GM23338 (cell line): ENCODE measurements around the gene LEAP2. TPM values are rescaled to one million over a fixed set of nuclear protein-coding genes. Genes with fewer than 3 reads are reported as not detected.

ENCODE experiments used
- ATAC-seq: fragments of 200-7000 bp; cut with Tn5 transposase; 3 replicates; pipeline ENCODE4 v1.9.1; 2020
- DNase-seq: peaks from one replicate; pipeline ENCODE4 v3.0.0-alpha.2; 2015; ENCODE audit warnings: low spot score
- H2AFZ ChIP-seq: fragments of 200-600 bp; sonication (generic); 2 replicates; pipeline ENCODE4 v1.8.0; 2016; ENCODE audit warnings: antibody characterized with exemption, mild to moderate bottlenecking, moderate library complexity
- H3F3A ChIP-seq: fragments of 200-600 bp; sonication (generic); replicated peaks from 2 replicates; pipeline ENCODE4 v1.8.0; 2017; ENCODE audit warnings: antibody characterized with exemption, mixed run types, low read depth
- H3K27ac ChIP-seq: fragments of 200-600 bp; sonication (generic); 2 replicates; pipeline ENCODE4 v1.6.1; 2016; ENCODE audit warnings: low read depth
- H3K27me3 ChIP-seq: fragments of 200-600 bp; sonication (generic); 2 replicates; pipeline ENCODE4 v1.8.0; 2016; ENCODE audit warnings: mild to moderate bottlenecking, mixed run types, moderate library complexity; ENCODE audit not compliant: insufficient read depth
- H3K36me3 ChIP-seq: fragments of 200-600 bp; sonication (generic); 2 replicates; pipeline ENCODE4 v1.8.0; 2016; ENCODE audit warnings: mild to moderate bottlenecking; ENCODE audit not compliant: insufficient read depth
- H3K4me1 ChIP-seq: fragments of 200-600 bp; sonication (generic); 2 replicates; pipeline ENCODE4 v1.8.0; 2016; ENCODE audit warnings: mild to moderate bottlenecking, moderate library complexity; ENCODE audit not compliant: insufficient read depth
- H3K4me2 ChIP-seq: fragments of 200-600 bp; sonication (generic); 2 replicates; pipeline ENCODE4 v1.7.1; 2017; ENCODE audit warnings: mixed run types
- H3K4me3 ChIP-seq: fragments of 200-600 bp; sonication (generic); 2 replicates; pipeline ENCODE4 v1.6.1; 2016; ENCODE audit warnings: mixed run types
- H3K79me2 ChIP-seq: fragments of 200-600 bp; sonication (generic); replicated peaks from 2 replicates; pipeline ENCODE4 v1.8.0; 2017; ENCODE audit warnings: mild to moderate bottlenecking; ENCODE audit not compliant: insufficient read depth
- H3K9me2 ChIP-seq: fragments of 200-600 bp; sonication (generic); 2 replicates; pipeline ENCODE4 v1.8.0; 2017; ENCODE audit not compliant: insufficient read depth
- H4K20me1 ChIP-seq: fragments of 200-600 bp; sonication (generic); replicated peaks from 2 replicates; pipeline ENCODE4 v1.8.0; 2017; ENCODE audit warnings: mild to moderate bottlenecking; ENCODE audit not compliant: insufficient read depth
- H3K27ac Mint-ChIP-seq: 2 replicates; pipeline ENCODE4 v1.8.0; 2020; ENCODE audit warnings: inconsistent platforms, mild to moderate bottlenecking, moderate library complexity, mixed read lengths
- H3K27me3 Mint-ChIP-seq: 3 replicates; pipeline ENCODE4 v1.8.0; 2022; ENCODE audit warnings: low read depth, mild to moderate bottlenecking, moderate library complexity, mixed read lengths, inconsistent platforms; ENCODE audit not compliant: insufficient read depth, poor library complexity
- H3K36me3 Mint-ChIP-seq: 3 replicates; pipeline ENCODE4 v1.8.0; 2021; ENCODE audit warnings: low read depth, mild to moderate bottlenecking, inconsistent platforms, moderate library complexity, mixed read lengths
- H3K4me1 Mint-ChIP-seq: 3 replicates; pipeline ENCODE4 v1.8.0; 2020; ENCODE audit warnings: mild to moderate bottlenecking, inconsistent platforms, mixed read lengths
- H3K4me3 Mint-ChIP-seq: 3 replicates; pipeline ENCODE4 v1.8.0; 2021; ENCODE audit warnings: moderate library complexity, mild to moderate bottlenecking, inconsistent platforms, mixed read lengths
- H3K9me3 Mint-ChIP-seq: 3 replicates; pipeline ENCODE4 v1.8.0; 2020; ENCODE audit warnings: moderate library complexity, mild to moderate bottlenecking, inconsistent platforms, mixed read lengths
- CTCF ChIP-seq, 2 experiments: fragments of 200-600 bp in 1 of 2; sonication (generic) in 1 of 2; conservative IDR thresholded peaks; 2 replicates each; pipeline versions ENCODE4 v1.5.1 to v1.6.1; 2016 to 2017; ENCODE audit warnings: antibody characterized with exemption in 2 of 2, low read depth in 2 of 2, mild to moderate bottlenecking in 2 of 2, moderate library complexity in 1 of 2
- EZH2phosphoT487 ChIP-seq: fragments of 200-600 bp; sonication (generic); IDR thresholded peaks from one replicate; pipeline ENCODE4 v1.8.1; 2018; ENCODE audit warnings: antibody characterized with exemption; ENCODE audit not compliant: unreplicated experiment
- REST ChIP-seq: IDR thresholded peaks from one replicate; pipeline ENCODE4 v1.6.1; 2018; ENCODE audit warnings: antibody characterized with exemption; ENCODE audit not compliant: unreplicated experiment
- ZNF114 ChIP-seq: fragments of 250-450 bp; sonication (Bioruptor Pico); IDR thresholded peaks from 2 replicates; pipeline ENCODE4 v1.5.0; 2020; ENCODE audit warnings: mild to moderate bottlenecking, moderate library complexity
- ZNF462 ChIP-seq: fragments of 250-450 bp; sonication (Bioruptor Pico); IDR thresholded peaks from 2 replicates; pipeline ENCODE4 v1.5.0; 2020; ENCODE audit warnings: mild to moderate bottlenecking, moderate library complexity
- polyA plus RNA-seq: library from polyadenylated mRNA; unstranded; fragments of >200 nt; fragmentation: Nextera tagmentation; extraction: Ambion mirVana; gene quantifications from 2 replicates; pipeline ENCODE4 v1.2.1, GENCODE V29; 2016
- total RNA-seq: library from RNA; depleted of rRNA; stranded (reverse); fragments of >200 nt; shearing (Covaris generic); gene quantifications from 2 replicates; pipeline ENCODE4 v1.2.3, GENCODE V29; 2014

The LEAP2 gene
- total and polyA plus RNA-seq, 2 experiments from 2014 or later, result 1.5 to 1.8 TPM

- Histone ChIP-seq H3K27me3 (no peaks in the 10 kb centered on the region), H3K4me2 (no peak overlapping the region), H4K20me1 (no peaks in the 10 kb centered on the region; the same call in 1 of the 2 replicates), H3K79me2 (no peaks in the 10 kb centered on the region), H3F3A (peaks cover 2% of the 10 kb centered on the region; the same call in 1 of the 2 replicates), H3K4me3 (no peak overlapping the region), H3K36me3 (peaks cover 5% of the 10 kb centered on the region; the same call in 1 of the 2 replicates), H3K27ac (no peak overlapping the region), H2AFZ (no peak overlapping the region), H3K9me2 (no peaks in the 10 kb centered on the region), H3K4me1 (no peaks in the 10 kb centered on the region)
- Mint-ChIP-seq H3K4me3 (no peak overlapping the region), H3K9me3 (no peaks in the 10 kb centered on the region), H3K27me3 (peaks cover 5% of the 10 kb centered on the region), H3K4me1 (no peaks in the 10 kb centered on the region), H3K36me3 (peaks cover 17% of the 10 kb centered on the region), H3K27ac (no peak overlapping the region)
- no peak for TF ChIP-seq ZNF114 (CRISPR knock-in tag)
- no peak for TF ChIP-seq REST
- TF ChIP-seq ZNF462 (CRISPR knock-in tag), result no peak
- no peak for TF ChIP-seq CTCF (conservative IDR thresholded peaks at IDR 0.05; ENCODE audit: low read depth in 2 of 2)
- no peak for TF ChIP-seq EZH2phosphoT487
- ATAC-seq (no peak), DNase-seq (no peak)
These were observed 2.7 kb downstream of the LEAP2 start for GRCh38 chr5:132876020-132876759.
